Suppressor macrophage treated with lipopolysaccharide for 4 hours (primary cell): ENCODE results near the gene C1QTNF12.
"Not testable (repeated sequence)": the region's sequence is repeated elsewhere in the genome, so short reads cannot be mapped to it uniquely, and the experiment has no call there.

ENCODE experiments used
- DNase-seq: peaks from one replicate; pipeline ENCODE4 v3.0.0-alpha.2; 2020

C1QTNF12 gene

GRCh38 chr1:1196431-1197187, 49.9 kb downstream of the C1QTNF12 start:
- DNase-seq, result no peak

- DNase-seq, result not testable (repeated sequence)
These were observed 50.8 kb downstream of the C1QTNF12 start for GRCh38 chr1:1195726-1196125.

- DNase-seq, result no peak
These were observed 51.8 kb downstream of the C1QTNF12 start for GRCh38 chr1:1194723-1195122.
